H1 (cell line): ENCODE measurements around the gene VASH1. TPM values are rescaled to one million over a fixed set of nuclear protein-coding genes. Genes with fewer than 3 reads are reported as not detected.

Source experiments
- CTCF ChIA-PET: fragments of 300-600 bp; sonication (Branson Sonifier 250); formaldehyde crosslinking; loops from one replicate; lab custom pipeline; 2021; ENCODE audit not compliant: partially characterized antibody; lab: Charles Lee
- POLR2A ChIA-PET: fragments of 300-600 bp; sonication (Branson Sonifier 250); formaldehyde crosslinking; loops from one replicate; lab custom pipeline; 2021; ENCODE audit warnings: inconsistent platforms; ENCODE audit not compliant: partially characterized antibody; lab: Charles Lee
- DNase-seq, 2 experiments: peaks; one replicate each; pipeline versions ENCODE4 v3.0.0 to v3.0.0-alpha.2; 2010 to 2022; ENCODE audit warnings: low spot score in 2 of 2, low read depth in 1 of 2, mixed read lengths in 1 of 2
- FAIRE-seq: peaks from 2 replicates; lab custom pipeline; 2011; peaks lifted over from hg19 to GRCh38; lab: Jason Lieb, UNC
- H2AFZ ChIP-seq: 2 replicates; pipeline ENCODE4 v1.8.1; 2012; ENCODE audit warnings: low read length, inconsistent platforms
- H2AK5ac ChIP-seq: 2 replicates; pipeline ENCODE4 v1.6.1; 2013; ENCODE audit warnings: low read depth, low read length
- H2BK120ac ChIP-seq: replicated peaks from 2 replicates; pipeline ENCODE3; 2013; ENCODE audit warnings: low read depth, low read length, inconsistent platforms
- H2BK12ac ChIP-seq: 2 replicates; pipeline ENCODE4 v1.6.1; 2013; ENCODE audit warnings: low read depth, low read length
- H2BK15ac ChIP-seq: 2 replicates; pipeline ENCODE4 v1.6.1; 2013; ENCODE audit warnings: low read length
- H2BK20ac ChIP-seq: 2 replicates; pipeline ENCODE4 v1.6.1; 2013; ENCODE audit warnings: low read length
- H2BK5ac ChIP-seq: 2 replicates; pipeline ENCODE4 v1.6.1; 2013; ENCODE audit warnings: low read depth, low read length
- H3K14ac ChIP-seq: 2 replicates; pipeline ENCODE4 v1.6.1; 2013; ENCODE audit warnings: inconsistent platforms; ENCODE audit not compliant: insufficient read length
- H3K18ac ChIP-seq: 2 replicates; pipeline ENCODE4 v1.6.1; 2013; ENCODE audit warnings: low read length; ENCODE audit errors: extremely low read depth
- H3K23ac ChIP-seq: 2 replicates; pipeline ENCODE4 v1.6.1; 2013; ENCODE audit warnings: inconsistent platforms; ENCODE audit not compliant: insufficient read length
- H3K23me2 ChIP-seq: 2 replicates; pipeline ENCODE4 v1.6.1; 2013; ENCODE audit warnings: low read depth, low read length
- H3K27ac ChIP-seq: 2 replicates; pipeline ENCODE4 v1.6.1; 2011; ENCODE audit warnings: low read depth, low read length, inconsistent platforms
- H3K27me3 ChIP-seq, 4 experiments: replicated peaks in 1 of 4; 1 replicate in 1 of 4; 2 replicates in 3 of 4; pipeline versions ENCODE4 v1.6.1 to v1.8.1; 2011 to 2013; ENCODE audit warnings: low read length in 3 of 4, mild to moderate bottlenecking in 3 of 4, inconsistent platforms in 2 of 4, mixed read lengths in 2 of 4, moderate library complexity in 1 of 4; ENCODE audit not compliant: control insufficient read depth in 3 of 4, insufficient read depth in 3 of 4; ENCODE audit errors: extremely low read depth in 1 of 4
- H3K36me3 ChIP-seq, 4 experiments: 2 replicates each; pipeline versions ENCODE4 v1.6.1 to v1.8.1; 2011 to 2013; ENCODE audit warnings: mild to moderate bottlenecking in 4 of 4, low read length in 3 of 4, moderate library complexity in 2 of 4, control low read depth in 1 of 4, inconsistent platforms in 1 of 4; ENCODE audit not compliant: insufficient read depth in 4 of 4, control insufficient read depth in 2 of 4
- H3K4ac ChIP-seq: replicated peaks from 2 replicates; pipeline ENCODE3; 2013; ENCODE audit warnings: low read length, low read depth, mixed read lengths, inconsistent platforms; ENCODE audit not compliant: insufficient read length
- H3K4me1 ChIP-seq, 4 experiments: replicated peaks in 1 of 4; 1 replicate in 1 of 4; 2 replicates in 3 of 4; pipeline versions ENCODE4 v1.6.1 to v1.8.1; 2011 to 2013; ENCODE audit warnings: low read length in 3 of 4, inconsistent platforms in 2 of 4, mixed read lengths in 1 of 4; ENCODE audit not compliant: insufficient read depth in 4 of 4, control insufficient read depth in 3 of 4
- H3K4me2 ChIP-seq, 2 experiments: 2 replicates each; pipeline versions ENCODE4 v1.6.1 to v1.8.1; 2011 to 2013; ENCODE audit warnings: low read depth in 2 of 2, low read length in 2 of 2, control low read depth in 1 of 2, inconsistent platforms in 1 of 2, mild to moderate bottlenecking in 1 of 2; ENCODE audit not compliant: insufficient read depth in 1 of 2
- H3K4me3 ChIP-seq, 4 experiments: fragments of 200-600, 300-600 bp in 1 of 4; sonication (generic), shearing (Covaris generic), sonication (Bioruptor Twin) in 1 of 4; 2 replicates each; pipeline versions ENCODE4 v1.5.1 to v1.8.1; 2011 to 2016; ENCODE audit warnings: low read length in 4 of 4, low read depth in 3 of 4, control low read depth in 2 of 4, inconsistent platforms in 2 of 4, mild to moderate bottlenecking in 2 of 4, mixed read lengths in 1 of 4, moderate library complexity in 1 of 4; ENCODE audit not compliant: insufficient read depth in 2 of 4; ENCODE audit errors: extremely low read depth in 1 of 4
- H3K56ac ChIP-seq: replicated peaks from 2 replicates; pipeline ENCODE3; 2013; ENCODE audit warnings: low read depth, mild to moderate bottlenecking, mixed read lengths, low read length, inconsistent platforms; ENCODE audit not compliant: insufficient read length
- H3K79me1 ChIP-seq: 2 replicates; pipeline ENCODE4 v1.6.1; 2013; ENCODE audit warnings: low read depth, low read length, control low read depth
- H3K79me2 ChIP-seq, 2 experiments: 2 replicates each; pipeline versions ENCODE4 v1.6.1 to v1.8.1; 2012 to 2013; ENCODE audit warnings: low read length in 2 of 2, mild to moderate bottlenecking in 2 of 2, inconsistent platforms in 1 of 2; ENCODE audit not compliant: insufficient read depth in 2 of 2, control insufficient read depth in 1 of 2
- H3K9ac ChIP-seq, 4 experiments: replicated peaks in 1 of 4; 1 replicate in 1 of 4; 2 replicates in 3 of 4; pipeline versions ENCODE4 v1.6.1 to v1.8.1; 2011 to 2013; ENCODE audit warnings: low read depth in 3 of 4, low read length in 3 of 4, control low read depth in 2 of 4, mild to moderate bottlenecking in 2 of 4, moderate library complexity in 2 of 4, inconsistent platforms in 1 of 4; ENCODE audit errors: extremely low read depth in 1 of 4
- H3K9me3 ChIP-seq, 2 experiments: 2 replicates each; pipeline versions ENCODE4 v1.6.1 to v1.8.1; 2012 to 2013; ENCODE audit warnings: mild to moderate bottlenecking in 2 of 2, moderate library complexity in 2 of 2, control low read depth in 1 of 2, inconsistent platforms in 1 of 2, low read depth in 1 of 2, low read length in 1 of 2, mixed read lengths in 1 of 2; ENCODE audit not compliant: insufficient read depth in 2 of 2
- H4K20me1 ChIP-seq, 2 experiments: replicated peaks in 1 of 2; 2 replicates each; pipeline versions ENCODE3 to v1.8.1; 2011 to 2013; ENCODE audit warnings: inconsistent platforms in 2 of 2, low read length in 2 of 2, mild to moderate bottlenecking in 1 of 2; ENCODE audit not compliant: insufficient read depth in 2 of 2, control insufficient read depth in 1 of 2
- H4K5ac ChIP-seq: 2 replicates; pipeline ENCODE4 v1.6.1; 2013; ENCODE audit warnings: low read length, low read depth, mixed read lengths, inconsistent platforms; ENCODE audit not compliant: insufficient read length
- H4K8ac ChIP-seq: 2 replicates; pipeline ENCODE4 v1.8.0; 2013; ENCODE audit warnings: mild to moderate bottlenecking, moderate library complexity, low read length, inconsistent platforms; ENCODE audit not compliant: insufficient read depth; ENCODE audit errors: extremely low read depth
- H4K91ac ChIP-seq: replicated peaks from 2 replicates; pipeline ENCODE3; 2013; ENCODE audit warnings: low read length, mixed read lengths, inconsistent platforms; ENCODE audit not compliant: insufficient read length
- ASH2L ChIP-seq: fragments of 200-600, 300-600 bp; sonication (generic); IDR thresholded peaks from one replicate; pipeline ENCODE4 v1.7.1; 2017; ENCODE audit warnings: low read length
- BCL11A ChIP-seq, 2 experiments: IDR thresholded peaks; one replicate each; pipeline ENCODE4 v1.6.1; 2011; ENCODE audit warnings: low read depth in 2 of 2, low read length in 2 of 2, mild to moderate bottlenecking in 2 of 2
- CREB1 ChIP-seq: IDR thresholded peaks from 2 replicates; pipeline ENCODE4 v1.6.1; 2012; ENCODE audit warnings: inconsistent platforms
- KDM1A ChIP-seq: fragments of 200-600, 300-600 bp; sonication (generic); IDR thresholded peaks from 2 replicates; pipeline ENCODE4 v1.7.1; 2016; ENCODE audit warnings: mild to moderate bottlenecking, low read length, borderline replicate concordance
- KDM4A ChIP-seq: IDR thresholded peaks from one replicate; pipeline ENCODE4 v1.7.1; 2012; ENCODE audit warnings: low read depth, mild to moderate bottlenecking, moderate library complexity, low read length, inconsistent platforms; ENCODE audit not compliant: severe bottlenecking
- NANOG ChIP-seq: IDR thresholded peaks from 2 replicates; pipeline ENCODE4 v1.6.1; 2011; ENCODE audit warnings: low read length, low read depth, mild to moderate bottlenecking, inconsistent platforms; ENCODE audit not compliant: insufficient read depth, poor library complexity, severe bottlenecking
- NRF1 ChIP-seq: IDR thresholded peaks from 2 replicates; pipeline ENCODE4 v1.6.1; 2011; ENCODE audit warnings: mild to moderate bottlenecking, low read depth, low read length, improper control_type of control experiment
- RFX5 ChIP-seq: IDR thresholded peaks from 2 replicates; pipeline ENCODE4 v1.6.1; 2011; ENCODE audit warnings: low read depth, low read length, improper control_type of control experiment, borderline replicate concordance
- SAP30 ChIP-seq: fragments of 300-600 bp; sonication (generic); IDR thresholded peaks from 2 replicates; pipeline ENCODE4 v1.7.1; 2012; ENCODE audit warnings: low read length, moderate library complexity, mild to moderate bottlenecking, inconsistent platforms; ENCODE audit not compliant: insufficient read depth, insufficient replicate concordance
- SUZ12 ChIP-seq: fragments of 200-600 bp; sonication (generic); IDR thresholded peaks from 2 replicates; pipeline ENCODE4 v1.6.1; 2012; ENCODE audit warnings: mild to moderate bottlenecking, inconsistent platforms, low read length, moderate library complexity, mixed read lengths
- TAF1 ChIP-seq: IDR thresholded peaks from 2 replicates; pipeline ENCODE4 v1.6.1; 2011; ENCODE audit warnings: mild to moderate bottlenecking, low read depth, low read length
- TAF7 ChIP-seq: optimal IDR thresholded peaks from 2 replicates; pipeline ENCODE3; 2011; ENCODE audit warnings: low read depth, mild to moderate bottlenecking, inconsistent platforms, low read length, moderate library complexity, borderline replicate concordance
- whole genome bisulfite sequencing, 2 experiments: shearing (Covaris generic) in 1 of 2; methylation state at CpG; one replicate each; pipeline versions ENCODE4 v1.1.6 to v1.1.7; 2013 to 2015; ENCODE audit warnings: low lambda C conversion rate in 2 of 2, mixed read lengths in 2 of 2, inconsistent platforms in 1 of 2, low coverage in 1 of 2, missing lambda C conversion rate in 1 of 2; ENCODE audit not compliant: insufficient replicate concordance in 2 of 2, insufficient coverage in 1 of 2, insufficient read length in 1 of 2; ENCODE audit errors: extremely low coverage in 1 of 2, missing lambda C conversion rate in 1 of 2; 5-methylcytosine and 5-hydroxymethylcytosine counted together
- polyA plus RNA-seq, 7 experiments: library from polyadenylated mRNA; depleted of rRNA in 3 of 7; stranded (reverse) in 5 of 7; unstranded in 2 of 7; fragments of >200 nt in 5 of 7; fragments of 200-250 nt in 2 of 7; gene quantifications; 1 replicate in 5 of 7; 2 replicates in 1 of 7; 4 replicates in 1 of 7; pipeline versions ENCODE4 v1.2.1 to v1.2.3, GENCODE V29; 2011 to 2013; ENCODE audit warnings: missing spikeins in 2 of 7, mixed read lengths in 2 of 7
- total RNA-seq: library from RNA; stranded (reverse); fragmentation: NEBNext Ultra II Directional; extraction: Animal tissue kit (Norgen Biotek cat#: 25700); gene quantifications from 2 replicates; pipeline ENCODE4 v1.2.1, GENCODE V29; 2021

VASH1 gene
- total and polyA plus RNA-seq, 2 of the 8 experiments (the other 6 are each of a cell fraction or from before 2014, with no cell fraction given), result 3.1 to 6.4 TPM

- POLR2A ChIA-PET, result interaction anchor here (0.8 kb wide), 1 partner anchor 17 kb away, joined by 3 read pairs; no protein-coding TSS in a partner anchor
- CTCF ChIA-PET, result interaction anchor here (1.0 to 10.1 kb wide), 4 partner anchors 26 to 56 kb away, joined by 3 to 70 read pairs (median 26); no protein-coding TSS in a partner anchor
- no peak overlapping the region for H2BK20ac ChIP-seq
- TF ChIP-seq SAP30, result no peak
- no peak for TF ChIP-seq KDM4A
- no peak for TF ChIP-seq SUZ12
- TF ChIP-seq BCL11A (IDR thresholded peaks at IDR 0.05; ENCODE audit: low read depth in 2 of 2, low read length in 2 of 2), result no peak
- TF ChIP-seq RFX5, result no peak
- TF ChIP-seq TAF7, result no peak
- no peak for TF ChIP-seq ASH2L
- no peak for TF ChIP-seq TAF1
- TF ChIP-seq NRF1, result no peak
- no peak for TF ChIP-seq NANOG
- TF ChIP-seq KDM1A, result no peak
- no peak for TF ChIP-seq CREB1
Measured at GRCh38 chr14:76755610-76756370, 5.5 kb upstream of the VASH1 start.

More at GRCh38 chr14:76755610-76756370, 5.5 kb upstream of the VASH1 start:
- Histone ChIP-seq H3K4me1 (peaks cover 0 to 3% (median 1%) of the 10 kb centered on the region in 4 experiments; a peak in 3 of 7 replicates), H3K27ac (no peak overlapping the region), H2BK15ac (no peak overlapping the region), H3K4me3 (no peak overlapping the region), H4K91ac (no peak overlapping the region), H2BK5ac (no peak overlapping the region), H2AK5ac (no peak overlapping the region), H4K5ac (no peak overlapping the region), H3K36me3 (no peaks in the 10 kb centered on the region), H2BK120ac (no peak overlapping the region), H2BK12ac (no peak overlapping the region), H3K4ac (no peak overlapping the region), H3K4me2 (no peak overlapping the region), H3K56ac (no peak overlapping the region), H3K23me2 (peaks cover under 1% of the 10 kb centered on the region; the same call in 1 of the 2 replicates), H4K20me1 (no peaks in the 10 kb centered on the region), H3K79me1 (no peaks in the 10 kb centered on the region), H2AFZ (no peak overlapping the region), H3K23ac (no peak overlapping the region), H3K79me2 (no peaks in the 10 kb centered on the region), H4K8ac (no peak overlapping the region), H3K14ac (no peak overlapping the region), H3K27me3 (peaks cover 9 to 20% (median 12%) of the 10 kb centered on the region in 4 experiments), H3K9ac (no peak overlapping the region), H3K18ac (no peak overlapping the region), H3K9me3 (no peaks in the 10 kb centered on the region)
- DNase-seq (no peak), FAIRE-seq (no peak)
- 77% methylated on average over 9 of the region's 9 CpGs; no CpG with 5 or more reads in 1 of the 2 experiments for WGBS, 2 experiments
